HG02642 (cell line): Measurements from ENCODE around the gene SERINC2.
"Not testable (repeated sequence)": the region's sequence is repeated elsewhere in the genome, so short reads cannot be mapped to it uniquely, and the experiment has no call there.

Source experiments
- ATAC-seq: cut with Tn5 transposase; IDR thresholded peaks from one replicate; pipeline ENCODE4 v1.9.1; 2021; ENCODE audit warnings: mild to moderate bottlenecking; ENCODE audit not compliant: unreplicated experiment, poor library complexity

SERINC2 gene

DNA sequence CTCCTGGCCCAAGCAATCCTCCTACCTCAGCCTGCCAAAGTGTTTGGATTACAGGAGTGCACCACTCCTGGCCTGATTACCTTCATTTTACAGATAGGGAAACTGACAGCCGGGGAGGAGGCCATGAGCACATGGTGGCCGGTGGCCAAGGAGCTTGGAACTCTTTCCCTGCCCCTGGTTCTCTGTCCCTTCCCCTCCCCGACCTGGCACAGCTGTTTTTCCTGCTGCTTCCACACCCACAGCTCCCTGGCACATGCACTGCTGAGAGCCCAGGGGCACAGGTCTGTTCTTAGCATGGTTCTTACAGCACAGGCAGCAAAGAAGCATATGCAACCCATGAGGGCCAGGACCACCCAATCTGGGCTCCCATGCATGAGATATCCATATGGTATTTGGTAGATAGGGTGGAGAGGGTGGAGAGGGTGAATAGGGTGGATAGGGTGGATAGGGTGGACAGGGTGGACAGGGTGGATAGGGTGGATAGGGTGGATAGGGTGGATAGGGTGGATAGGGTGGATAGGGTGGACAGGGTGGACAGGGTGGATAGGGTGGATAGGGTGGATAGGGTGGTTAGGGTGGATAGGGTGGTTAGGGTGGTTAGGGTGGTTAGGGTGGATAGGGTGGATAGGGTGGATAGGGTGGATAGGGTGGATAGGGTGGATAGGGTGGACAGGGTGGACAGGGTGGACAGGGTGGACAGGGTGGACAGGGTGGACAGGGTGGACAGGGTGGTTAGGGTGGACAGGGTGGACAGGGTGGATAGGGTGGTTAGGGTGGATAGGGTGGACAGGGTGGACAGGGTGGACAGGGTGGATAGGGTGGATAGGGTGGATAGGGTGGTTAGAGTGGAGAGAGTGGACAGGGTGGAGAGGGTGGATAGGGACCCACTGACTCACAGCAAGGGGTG is 18.6 kb downstream of the SERINC2 start:
- not testable (repeated sequence) for ATAC-seq

DNA sequence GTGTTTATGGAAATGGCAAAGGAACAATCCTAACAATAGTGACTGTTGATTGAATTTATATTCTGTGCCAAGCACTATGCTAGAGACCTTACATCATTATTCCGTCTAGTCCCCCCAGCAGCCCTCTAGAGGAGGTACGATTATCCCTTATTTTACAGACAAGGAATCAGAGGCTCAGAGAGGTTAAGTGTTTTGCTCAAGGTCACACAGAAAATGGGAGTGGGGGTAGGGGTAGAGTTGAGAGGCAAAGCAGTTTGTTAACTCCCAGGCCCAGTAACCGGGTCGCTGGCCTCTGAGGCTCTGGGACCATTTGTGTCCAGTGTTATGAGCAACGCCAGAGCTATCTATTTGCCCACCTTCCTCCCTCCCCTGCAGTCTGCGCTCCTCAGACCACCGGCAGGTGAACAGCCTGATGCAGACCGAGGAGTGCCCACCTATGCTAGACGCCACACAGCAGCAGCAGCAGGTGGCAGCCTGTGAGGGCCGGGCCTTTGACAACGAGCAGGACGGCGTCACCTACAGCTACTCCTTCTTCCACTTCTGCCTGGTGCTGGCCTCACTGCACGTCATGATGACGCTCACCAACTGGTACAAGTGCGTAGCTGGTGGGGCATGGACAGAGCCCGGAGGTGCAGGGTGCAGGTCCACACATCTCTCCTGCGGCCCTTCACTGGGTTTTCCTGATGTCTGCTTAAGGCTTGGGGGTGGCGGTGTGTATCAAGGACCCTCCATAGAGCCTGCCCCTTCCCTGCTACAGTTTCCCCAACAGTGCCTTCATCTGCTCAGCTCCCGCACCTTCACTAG is 19.8 kb downstream of the SERINC2 start:
- no peak for ATAC-seq

DNA sequence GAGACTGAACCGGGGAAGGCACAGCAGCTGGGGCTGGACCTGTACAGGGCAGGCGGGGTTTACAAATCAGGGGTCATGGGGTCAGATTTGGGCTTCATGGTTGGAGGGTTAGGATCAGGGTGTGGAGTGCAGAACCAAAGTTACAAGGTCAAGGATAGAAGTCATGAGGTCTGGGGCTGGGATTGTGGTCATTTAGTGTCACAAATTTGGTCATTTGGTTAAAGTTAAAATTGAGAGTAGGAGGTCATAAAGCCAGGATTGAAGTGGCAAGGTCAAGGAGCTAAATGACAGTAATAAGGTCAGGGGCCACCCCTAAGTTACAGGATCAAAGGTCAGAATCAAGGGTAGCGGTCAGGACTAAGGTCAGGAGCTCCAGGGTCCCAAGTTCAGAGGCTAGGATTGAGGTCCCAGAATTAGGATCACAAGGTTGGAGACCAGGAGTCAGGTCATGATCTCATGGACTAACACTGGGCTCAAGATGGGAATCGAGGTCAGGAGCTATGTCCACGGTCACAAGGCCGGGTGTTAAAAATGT is 20.4 kb downstream of the SERINC2 start:
- ATAC-seq, result no peak

DNA sequence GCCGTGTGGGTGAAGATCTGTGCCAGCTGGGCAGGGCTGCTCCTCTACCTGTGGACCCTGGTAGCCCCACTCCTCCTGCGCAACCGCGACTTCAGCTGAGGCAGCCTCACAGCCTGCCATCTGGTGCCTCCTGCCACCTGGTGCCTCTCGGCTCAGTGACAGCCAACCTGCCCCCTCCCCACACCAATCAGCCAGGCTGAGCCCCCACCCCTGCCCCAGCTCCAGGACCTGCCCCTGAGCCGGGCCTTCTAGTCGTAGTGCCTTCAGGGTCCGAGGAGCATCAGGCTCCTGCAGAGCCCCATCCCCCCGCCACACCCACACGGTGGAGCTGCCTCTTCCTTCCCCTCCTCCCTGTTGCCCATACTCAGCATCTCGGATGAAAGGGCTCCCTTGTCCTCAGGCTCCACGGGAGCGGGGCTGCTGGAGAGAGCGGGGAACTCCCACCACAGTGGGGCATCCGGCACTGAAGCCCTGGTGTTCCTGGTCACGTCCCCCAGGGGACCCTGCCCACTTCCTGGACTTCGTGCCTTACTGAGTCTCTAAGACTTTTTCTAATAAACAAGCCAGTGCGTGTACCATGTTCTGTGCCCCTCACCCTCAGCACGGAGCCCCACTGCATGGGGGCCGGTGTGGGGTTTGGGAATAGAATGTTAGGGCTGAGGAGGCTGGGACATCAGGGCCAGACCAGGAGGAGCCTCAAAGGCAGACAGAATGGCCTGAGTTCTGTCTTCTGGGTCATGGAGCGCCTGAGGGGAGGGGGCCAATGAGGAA is 21.3 kb downstream of the SERINC2 start:
- no peak for ATAC-seq

DNA sequence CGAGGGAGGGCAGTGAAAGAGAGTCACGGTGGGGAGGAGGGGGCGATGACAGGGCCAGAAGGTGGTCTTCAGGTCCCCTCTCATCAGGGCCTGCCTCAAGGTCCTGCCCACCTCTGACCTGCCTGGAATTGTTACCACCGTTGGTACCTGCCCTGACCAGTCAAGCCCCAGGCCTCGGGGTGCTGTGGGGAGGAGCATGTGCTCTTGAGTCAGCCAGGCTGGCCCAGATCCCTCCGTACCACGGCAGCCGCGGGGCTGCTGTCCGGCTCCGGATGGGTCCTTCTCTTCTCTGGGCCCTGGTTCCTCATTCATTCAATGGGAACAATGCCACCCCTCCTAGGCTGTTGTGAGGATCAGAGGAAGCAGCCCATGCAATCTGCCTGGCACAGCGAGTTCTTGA is 22.0 kb downstream of the SERINC2 start:
- ATAC-seq, result no peak

DNA sequence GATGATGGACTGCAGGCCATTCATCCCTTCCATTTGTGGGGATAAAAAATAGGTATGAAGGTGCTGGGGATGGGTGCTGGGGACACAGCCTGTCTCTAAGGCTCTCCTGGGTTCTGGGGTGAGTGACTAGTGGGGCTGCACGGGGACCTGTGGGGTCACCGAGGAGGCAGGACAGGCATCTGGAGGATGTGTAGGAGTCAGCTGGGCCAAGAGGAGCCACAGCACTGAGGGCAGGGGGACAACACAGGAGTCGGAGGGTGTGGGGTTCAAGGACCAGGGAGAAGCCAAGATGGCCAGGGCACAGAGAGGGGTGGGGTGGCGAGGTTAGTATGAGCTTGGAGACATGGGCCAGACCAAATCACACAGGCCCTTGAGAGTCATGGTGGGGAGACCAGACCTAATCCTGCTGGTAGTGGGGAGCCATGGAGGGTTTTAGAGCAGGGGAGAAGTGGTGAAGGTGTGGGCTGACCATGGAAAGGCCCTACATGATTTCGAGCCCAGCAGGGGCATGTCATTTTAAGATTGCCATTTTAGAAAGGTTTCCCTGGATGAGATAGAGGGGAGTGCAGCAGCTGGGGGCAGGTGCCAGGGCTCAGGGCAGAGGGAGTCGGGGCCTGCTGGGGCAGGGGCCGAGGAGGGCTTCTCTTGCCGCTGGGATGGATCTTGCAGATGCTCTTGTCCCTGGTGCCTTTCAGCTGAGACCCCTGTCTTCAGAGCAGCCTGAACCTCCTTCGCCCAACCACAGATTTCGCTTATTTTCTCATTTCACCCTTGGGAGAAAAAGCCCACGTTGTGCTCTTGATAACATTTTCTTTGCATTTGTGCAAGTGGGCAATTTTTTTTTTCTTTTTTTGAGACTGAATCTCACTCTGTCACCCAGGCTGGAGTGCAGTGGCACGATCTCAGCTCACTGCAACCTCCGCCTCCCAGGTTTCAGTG is 22.7 kb downstream of the SERINC2 start:
- no peak for ATAC-seq

DNA sequence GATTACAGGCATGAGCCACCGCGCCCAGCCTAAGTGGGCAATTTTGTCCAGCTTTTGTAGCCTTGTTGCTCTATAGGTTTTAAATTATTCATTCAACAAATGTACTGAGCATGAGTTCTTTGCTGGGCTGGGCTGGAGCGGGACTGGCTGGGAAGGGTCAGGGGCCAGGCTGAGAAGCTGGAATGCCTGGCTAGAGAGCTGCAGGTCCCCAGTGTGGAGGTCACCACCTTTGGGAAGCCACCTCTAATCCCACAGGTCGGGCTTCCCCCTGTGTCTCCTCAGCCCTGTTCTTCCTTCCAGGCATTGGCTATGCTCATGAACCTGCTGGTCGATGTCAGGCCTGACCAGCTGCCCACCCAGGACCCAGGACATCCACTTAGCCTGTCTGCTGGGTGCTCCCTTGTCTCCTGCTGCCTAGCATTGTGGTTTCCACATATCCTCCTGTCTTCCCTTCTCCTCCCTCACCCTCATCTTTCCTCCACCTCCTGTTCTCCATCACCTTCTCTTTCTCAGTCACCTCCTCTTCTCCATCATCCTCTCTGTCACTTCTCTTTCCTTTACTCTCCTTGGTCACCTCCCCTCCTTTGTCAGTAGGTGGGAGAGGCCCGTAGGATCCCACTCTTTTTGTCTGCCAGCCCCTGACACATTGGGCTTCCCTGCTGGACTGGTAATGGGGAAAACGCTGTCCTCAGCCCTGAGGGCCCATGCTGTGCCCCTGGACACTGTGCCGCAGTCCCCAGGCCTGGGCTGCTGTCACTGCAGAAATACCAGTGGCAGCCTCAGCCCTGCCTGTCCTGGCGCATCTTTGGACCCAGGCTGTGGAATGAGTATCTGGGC is 23.8 kb downstream of the SERINC2 start:
- ATAC-seq, result no peak

DNA sequence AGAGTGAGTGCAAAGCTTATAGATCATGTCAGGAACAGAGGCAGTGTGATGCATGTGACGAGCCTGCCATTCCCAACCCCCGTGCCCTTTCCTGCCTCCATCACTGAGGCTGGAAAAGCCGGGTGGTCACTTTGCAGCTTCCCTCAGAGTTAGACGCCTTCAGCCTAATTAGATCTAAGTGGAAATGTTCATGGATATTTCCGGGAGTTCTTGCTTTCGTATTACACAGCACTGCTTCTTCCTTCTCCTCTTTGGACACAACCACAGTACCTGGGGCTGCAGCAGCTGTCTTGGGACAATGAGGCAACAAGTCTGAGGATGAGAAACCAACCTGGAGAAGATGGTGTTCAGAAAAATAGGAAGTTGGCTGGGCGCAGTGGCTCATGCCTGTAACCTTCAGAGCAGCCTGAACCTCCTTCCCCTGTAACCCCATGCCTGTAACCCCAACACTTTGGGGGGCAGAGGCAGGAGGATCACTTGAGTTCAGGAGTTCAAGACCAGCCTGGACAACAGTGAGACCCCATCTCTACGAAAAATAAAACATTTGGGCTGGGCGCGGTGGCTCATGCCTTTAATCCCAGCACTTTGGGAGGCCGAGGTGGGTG is 24.5 kb downstream of the SERINC2 start:
- ATAC-seq, result no peak

DNA sequence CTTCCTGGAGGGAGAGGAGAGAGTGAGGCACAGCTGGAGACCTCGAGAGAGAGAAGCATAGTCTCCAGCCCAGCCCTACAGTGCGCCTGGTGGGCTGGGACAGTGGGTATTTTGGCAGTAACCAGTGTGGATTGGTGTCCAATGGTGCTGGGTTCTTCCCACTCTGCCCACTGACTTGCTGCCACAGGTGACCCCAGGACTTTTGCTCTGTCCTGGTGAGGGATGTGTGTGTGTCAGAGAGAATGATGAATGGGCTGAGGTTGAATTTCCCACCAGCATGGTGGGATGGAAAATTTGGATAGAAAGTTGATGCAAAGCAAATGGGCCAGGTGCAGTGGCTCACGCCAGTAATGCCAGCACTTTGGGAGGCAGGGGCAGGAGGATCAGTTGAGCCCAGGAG is 26.3 kb downstream of the SERINC2 start:
- ATAC-seq, result no peak

DNA sequence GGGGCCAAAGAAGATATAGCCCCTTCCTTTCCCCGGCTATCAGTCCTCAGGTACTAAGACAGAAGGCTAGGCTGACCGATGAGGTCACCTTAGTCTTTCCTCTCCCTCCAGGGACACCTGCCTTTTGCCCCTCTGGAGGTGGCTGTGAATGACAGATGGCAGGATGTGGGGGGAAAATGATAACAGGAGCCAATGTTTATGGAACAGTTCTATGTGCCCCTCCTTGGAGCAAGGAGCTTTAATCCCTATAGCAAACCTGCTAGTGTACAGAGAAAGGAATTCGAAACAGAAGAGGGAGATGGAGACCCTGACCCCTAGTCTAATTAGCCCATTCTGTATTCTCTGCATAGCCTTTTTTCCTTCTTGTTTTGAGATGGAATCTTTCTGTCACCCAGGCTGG is 28.1 kb downstream of the SERINC2 start:
- ATAC-seq, result no peak

DNA sequence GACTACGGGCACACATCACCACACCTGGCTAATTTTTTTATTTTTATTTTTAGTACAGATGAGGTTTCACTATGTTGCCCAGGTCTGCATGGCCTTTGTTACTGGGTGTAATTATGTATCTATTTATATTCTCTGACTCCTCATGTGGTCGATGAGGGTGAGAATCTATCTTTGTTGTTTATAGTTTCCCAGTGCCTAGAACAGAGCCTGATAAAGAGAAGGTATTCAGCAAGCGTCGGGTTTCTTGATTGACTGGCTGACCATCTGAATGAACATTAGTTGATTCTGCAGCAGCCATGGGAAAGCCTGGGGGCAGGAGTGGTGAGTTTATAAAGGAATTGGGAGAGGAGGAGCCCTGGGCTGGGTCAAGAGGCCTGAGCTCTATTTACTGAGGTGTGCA is 28.5 kb downstream of the SERINC2 start:
- no peak for ATAC-seq

DNA sequence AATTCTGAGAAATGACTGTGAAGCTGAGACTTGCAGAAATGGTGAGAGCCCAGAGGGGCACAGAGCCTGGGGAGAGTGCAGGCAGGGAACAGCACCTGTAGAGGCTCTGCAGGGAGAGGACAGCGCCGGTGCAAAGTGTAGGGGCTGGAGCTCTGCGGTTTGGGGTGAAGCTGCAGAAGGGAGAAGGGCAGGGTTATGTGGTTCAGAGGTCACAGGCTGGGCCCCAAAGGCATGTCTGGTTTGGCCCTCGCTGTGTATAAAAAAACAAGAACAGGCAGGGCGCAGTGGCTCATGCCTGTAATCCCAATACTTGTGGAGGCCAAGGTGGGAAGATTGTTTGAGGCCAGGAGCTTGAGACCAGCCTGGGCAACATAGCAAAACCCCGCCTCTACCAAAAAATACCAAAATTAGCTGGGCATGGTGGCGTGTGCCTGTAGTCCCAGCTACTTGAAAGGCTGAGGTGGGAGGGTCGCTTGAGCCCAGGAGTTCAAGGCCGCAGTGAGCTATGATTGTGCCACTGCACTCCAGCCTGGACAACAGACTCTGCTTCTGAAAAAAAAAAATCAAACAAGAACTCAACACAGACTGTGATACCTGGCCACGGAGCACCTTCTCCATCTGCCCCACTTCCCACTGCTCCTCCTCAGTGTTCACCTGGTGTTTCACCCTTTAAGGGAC is 29.1 kb downstream of the SERINC2 start:
- ATAC-seq, result no peak

DNA sequence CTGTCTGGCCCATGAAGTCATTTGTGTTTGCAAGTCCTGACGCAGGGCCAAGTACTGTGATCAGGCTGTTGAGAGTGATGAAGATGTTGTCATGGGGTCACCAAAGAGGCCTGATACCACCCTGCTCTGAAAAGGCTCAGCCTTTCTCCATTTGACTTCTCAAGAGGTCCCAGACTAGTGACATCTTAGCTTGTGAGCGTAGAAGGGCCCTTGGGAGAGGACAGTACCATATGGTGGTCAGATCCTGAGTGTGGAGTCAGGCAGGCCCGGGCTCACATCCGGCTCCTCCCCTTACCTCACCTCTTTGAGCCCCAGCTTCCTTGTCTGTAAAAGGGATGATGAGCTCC is 29.6 kb downstream of the SERINC2 start:
- ATAC-seq, result no peak

DNA sequence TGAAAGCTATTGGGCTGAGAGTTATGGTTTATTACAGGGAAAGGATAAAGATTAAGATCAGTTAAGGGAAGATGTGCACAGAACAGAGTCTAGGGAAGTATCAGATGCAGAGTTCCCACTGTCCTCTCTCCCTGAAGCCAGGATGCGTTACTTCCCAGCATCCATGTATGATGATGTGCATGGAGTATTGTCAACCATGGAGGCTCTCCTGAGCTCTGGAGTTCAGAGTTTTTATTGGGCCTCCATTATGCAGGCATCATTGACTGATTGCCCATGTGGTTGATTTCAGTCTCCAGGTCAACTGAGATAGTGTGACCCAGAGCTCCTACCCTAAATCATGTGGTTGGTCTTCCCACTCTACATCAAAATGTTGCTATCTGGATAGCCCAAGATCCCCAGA is 30.7 kb downstream of the SERINC2 start:
- no peak for ATAC-seq

DNA sequence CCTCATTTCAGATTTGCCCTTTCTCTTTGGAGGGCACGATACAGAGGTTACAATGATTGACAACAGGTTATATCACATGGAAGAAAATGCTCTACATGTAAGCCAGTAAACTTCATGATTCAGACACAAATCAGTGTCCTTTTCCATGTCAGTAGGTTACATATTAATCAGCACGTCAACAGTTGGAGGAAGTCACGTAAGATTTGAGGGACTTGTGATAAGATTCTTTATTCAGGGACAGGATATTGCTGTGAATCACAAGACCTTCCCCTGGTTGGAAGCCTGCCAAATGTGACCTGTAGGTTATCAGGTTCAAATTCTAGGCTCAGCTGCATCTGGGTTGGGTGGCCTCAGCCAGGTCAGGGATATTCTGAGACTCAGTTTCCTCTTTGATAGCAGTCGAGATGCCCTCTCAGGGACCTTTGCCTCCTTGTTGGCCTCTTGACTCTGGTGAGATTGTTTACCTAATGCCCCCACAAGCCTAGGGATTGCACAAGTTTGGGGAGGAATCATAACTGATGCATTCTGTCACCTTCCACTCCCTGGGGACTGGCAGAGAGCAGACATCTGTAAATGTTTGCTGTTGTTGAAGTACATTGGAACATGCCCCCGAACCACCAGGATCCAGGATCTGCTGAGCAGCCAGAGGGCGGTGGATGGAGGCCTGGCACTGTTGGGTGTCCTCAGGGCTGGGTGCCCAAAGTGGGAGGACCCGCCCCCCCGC is 31.9 kb downstream of the SERINC2 start:
- ATAC-seq, result no peak

DNA sequence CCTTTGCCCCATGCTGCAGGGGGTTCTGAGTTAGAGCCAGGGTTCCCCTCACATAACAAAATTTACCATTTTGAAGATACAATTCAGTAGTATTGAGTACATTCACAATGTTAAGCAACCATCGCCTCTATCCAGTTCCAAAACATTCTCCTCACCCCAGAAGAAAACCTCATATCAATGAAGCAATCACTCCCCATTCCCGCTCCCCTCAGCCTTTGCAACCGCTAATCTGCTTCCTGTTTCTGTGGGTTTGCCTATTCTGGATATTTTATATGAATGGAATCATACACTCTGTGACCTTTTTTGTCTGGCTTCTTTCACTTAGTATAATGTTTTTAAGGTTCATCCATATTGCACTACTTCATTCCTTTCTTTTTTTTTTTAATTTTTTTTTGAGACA is 32.9 kb downstream of the SERINC2 start:
- no peak for ATAC-seq

DNA sequence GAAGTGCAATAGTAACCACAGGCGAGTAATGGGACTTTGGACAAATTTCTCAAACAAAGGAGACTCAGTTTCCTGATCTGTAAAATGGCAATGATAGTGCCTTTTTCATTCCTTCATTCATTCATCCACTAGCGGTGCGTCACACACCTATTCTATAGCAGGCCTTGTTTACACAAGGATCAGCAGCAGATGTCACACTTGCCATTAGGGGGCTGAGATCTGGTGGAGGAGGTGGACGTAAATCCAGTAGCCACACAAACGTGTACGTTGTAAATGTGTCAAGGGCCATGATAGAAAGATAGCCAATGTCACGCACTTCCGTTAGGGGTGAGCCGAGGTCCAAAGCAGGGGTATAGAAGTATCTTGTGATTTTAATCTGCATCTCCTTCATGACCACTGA is 34.2 kb downstream of the SERINC2 start:
- no peak for ATAC-seq
